ENCODE results near the gene TBL1X. TPM values are rescaled to one million over a fixed set of nuclear protein-coding genes. Genes with fewer than 3 reads are reported as not detected.

TBL1X gene
- total RNA-seq, 1 donor from 2014 or later = 6.5 TPM

GRCh38 chrX:9682861-9683260 lies 218.0 kb downstream of the TBL1X start:
- no peaks in the 10 kb centered on the region for H3K9me3 Mint-ChIP-seq (ENCODE audit: unreplicated experiment)
- no peaks in the 10 kb centered on the region for H3K36me3 Mint-ChIP-seq (ENCODE audit: unreplicated experiment)
- H3K27me3 Mint-ChIP-seq (ENCODE audit: unreplicated experiment) = peaks cover 3% of the 10 kb centered on the region
- H3K4me3 Mint-ChIP-seq (ENCODE audit: unreplicated experiment) = no peak overlapping the region
- H3K27ac Mint-ChIP-seq (ENCODE audit: unreplicated experiment) = no peak overlapping the region
- no peaks in the 10 kb centered on the region for H3K4me1 Mint-ChIP-seq (ENCODE audit: low read depth, unreplicated experiment)
- TF ChIP-seq CTCF (IDR thresholded peaks at IDR 0.05; ENCODE audit: partially characterized antibody, unreplicated experiment) = no peak
- no peak for DNase-seq

GRCh38 chrX:9683350-9683749 lies 218.5 kb downstream of the TBL1X start:
- Mint-ChIP-seq H3K36me3 (ENCODE audit: unreplicated experiment) (peaks cover 4% of the 10 kb centered on the region), H3K4me3 (ENCODE audit: unreplicated experiment) (no peak overlapping the region), H3K9me3 (ENCODE audit: unreplicated experiment) (no peaks in the 10 kb centered on the region), H3K4me1 (ENCODE audit: low read depth, unreplicated experiment) (no peaks in the 10 kb centered on the region), H3K27me3 (ENCODE audit: unreplicated experiment) (peaks cover 3% of the 10 kb centered on the region), H3K27ac (ENCODE audit: unreplicated experiment) (no peak overlapping the region)
- TF ChIP-seq CTCF (IDR thresholded peaks at IDR 0.05; ENCODE audit: partially characterized antibody, unreplicated experiment) = no peak
- DNase-seq = no peak

- H3K27me3 Mint-ChIP-seq (ENCODE audit: unreplicated experiment) = no peaks in the 10 kb centered on the region
- peaks cover 4% of the 10 kb centered on the region for H3K36me3 Mint-ChIP-seq (ENCODE audit: unreplicated experiment)
- H3K27ac Mint-ChIP-seq (ENCODE audit: unreplicated experiment) = no peak overlapping the region
- H3K4me3 Mint-ChIP-seq (ENCODE audit: unreplicated experiment) = no peak overlapping the region
- DNase-seq = no peak
- no peaks in the 10 kb centered on the region for H3K9me3 Mint-ChIP-seq (ENCODE audit: unreplicated experiment)
- H3K4me1 Mint-ChIP-seq (ENCODE audit: low read depth, unreplicated experiment) = no peaks in the 10 kb centered on the region
- no peak for TF ChIP-seq CTCF (IDR thresholded peaks at IDR 0.05; ENCODE audit: partially characterized antibody, unreplicated experiment)
These were observed 223.0 kb downstream of the TBL1X start for GRCh38 chrX:9687899-9688298.

GRCh38 chrX:9688833-9689232 lies 224.0 kb downstream of the TBL1X start:
- H3K36me3 Mint-ChIP-seq (ENCODE audit: unreplicated experiment) = peaks cover 4% of the 10 kb centered on the region

GRCh38 chrX:9690046-9690445 lies 225.2 kb downstream of the TBL1X start:
- H3K27ac Mint-ChIP-seq (ENCODE audit: unreplicated experiment) = no peak overlapping the region
- H3K4me3 Mint-ChIP-seq (ENCODE audit: unreplicated experiment) = no peak overlapping the region
- DNase-seq = no peak
- no peaks in the 10 kb centered on the region for H3K4me1 Mint-ChIP-seq (ENCODE audit: low read depth, unreplicated experiment)
- peaks cover 4% of the 10 kb centered on the region for H3K36me3 Mint-ChIP-seq (ENCODE audit: unreplicated experiment)
- H3K27me3 Mint-ChIP-seq (ENCODE audit: unreplicated experiment) = no peaks in the 10 kb centered on the region
- TF ChIP-seq CTCF (IDR thresholded peaks at IDR 0.05; ENCODE audit: partially characterized antibody, unreplicated experiment) = no peak
- no peaks in the 10 kb centered on the region for H3K9me3 Mint-ChIP-seq (ENCODE audit: unreplicated experiment)

More at GRCh38 chrX:9688833-9689232, 224.0 kb downstream of the TBL1X start:
- Mint-ChIP-seq H3K4me1 (ENCODE audit: low read depth, unreplicated experiment) (no peaks in the 10 kb centered on the region), H3K4me3 (ENCODE audit: unreplicated experiment) (no peak overlapping the region), H3K27ac (ENCODE audit: unreplicated experiment) (no peak overlapping the region), H3K9me3 (ENCODE audit: unreplicated experiment) (no peaks in the 10 kb centered on the region), H3K27me3 (ENCODE audit: unreplicated experiment) (no peaks in the 10 kb centered on the region)
- no peak for TF ChIP-seq CTCF (IDR thresholded peaks at IDR 0.05; ENCODE audit: partially characterized antibody, unreplicated experiment)
- DNase-seq = no peak
